ENCODE measurements around the gene DNAH2.
"Not testable (repeated sequence)": the region's sequence is repeated elsewhere in the genome, so short reads cannot be mapped to it uniquely, and the experiment has no call there.

DNAH2 gene

GRCh38 chr17:7852919-7853690 lies 135.6 kb downstream of the DNAH2 start:
- DNase-seq = no peak

DNA sequence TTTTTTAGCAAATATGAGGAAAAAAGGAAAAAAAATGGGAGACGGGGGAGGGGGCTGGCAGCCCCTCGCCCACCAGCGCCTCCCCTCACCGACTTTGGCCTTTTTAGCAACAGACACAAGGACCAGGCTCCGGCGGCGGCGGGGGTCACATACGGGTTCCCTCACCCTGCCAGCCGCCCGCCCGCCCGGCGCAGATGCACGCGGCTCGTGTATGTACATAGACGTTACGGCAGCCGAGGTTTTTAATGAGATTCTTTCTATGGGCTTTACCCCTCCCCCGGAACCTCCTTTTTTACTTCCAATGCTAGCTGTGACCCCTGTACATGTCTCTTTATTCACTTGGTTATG lies 136.1 kb downstream of the DNAH2 start:
- no peak for DNase-seq

- DNase-seq = no peak
Measured at GRCh38 chr17:7854078-7854777, 136.7 kb downstream of the DNAH2 start.

DNA sequence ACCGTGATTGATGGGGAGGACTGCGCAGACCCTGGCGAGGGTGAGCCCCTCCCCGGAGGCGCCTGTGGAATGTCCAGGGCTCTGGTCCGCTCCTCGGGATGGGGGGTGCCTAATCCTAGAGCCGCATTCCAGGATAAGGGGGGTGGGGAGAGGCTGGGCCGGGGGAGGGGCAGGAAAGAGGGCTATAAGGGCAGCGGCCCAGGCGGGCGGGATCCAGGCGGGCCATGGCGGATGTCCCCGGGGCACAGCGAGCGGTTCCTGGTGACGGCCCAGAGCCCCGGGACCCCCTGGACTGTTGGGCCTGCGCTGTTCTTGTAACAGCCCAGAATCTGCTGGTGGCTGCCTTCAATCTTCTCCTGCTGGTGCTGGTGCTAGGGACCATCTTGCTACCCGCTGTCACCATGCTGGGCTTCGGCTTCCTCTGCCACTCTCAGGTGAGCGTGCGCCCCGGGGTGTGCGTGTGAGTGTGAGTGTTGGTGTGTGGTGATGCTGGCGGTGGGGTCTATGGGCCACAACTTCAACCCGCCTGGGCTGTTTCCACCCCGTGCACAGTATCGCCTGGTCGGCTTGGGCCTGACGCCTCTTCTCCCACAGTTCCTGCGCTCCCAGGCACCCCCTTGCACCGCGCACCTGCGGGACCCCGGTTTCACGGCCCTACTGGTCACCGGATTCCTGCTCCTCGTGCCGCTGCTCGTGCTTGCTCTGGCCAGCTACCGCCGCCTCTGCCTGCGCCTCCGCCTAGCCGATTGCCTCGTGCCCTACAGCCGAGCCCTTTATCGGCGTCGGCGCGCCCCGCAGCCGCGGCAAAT lies 137.5 kb downstream of the DNAH2 start, which contains the start of gene TMEM88:
TSS of gene TMEM88 (plus strand) at position 216 of the 809 bp plus-strand sequence. CDS start at position 225, 9 bp downstream.
- DNase-seq = no peak

DNA sequence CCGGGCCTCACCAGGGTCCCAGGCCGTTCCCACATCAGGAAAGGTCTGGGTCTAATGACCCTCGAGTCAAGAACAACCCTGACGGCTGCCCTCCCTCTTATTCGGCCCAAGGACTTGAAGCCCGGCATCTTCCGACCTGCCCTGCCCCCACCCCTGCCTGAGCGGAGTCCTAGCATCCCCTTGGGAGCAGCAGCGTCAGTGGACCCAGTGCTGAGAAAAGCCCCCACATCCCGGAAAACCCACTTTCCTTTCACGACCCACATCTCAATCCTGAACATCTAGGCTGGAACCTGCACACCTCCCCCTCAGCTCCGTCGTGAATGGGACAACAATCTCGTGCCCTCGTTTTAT lies 138.1 kb downstream of the DNAH2 start:
- DNase-seq = no peak

DNA sequence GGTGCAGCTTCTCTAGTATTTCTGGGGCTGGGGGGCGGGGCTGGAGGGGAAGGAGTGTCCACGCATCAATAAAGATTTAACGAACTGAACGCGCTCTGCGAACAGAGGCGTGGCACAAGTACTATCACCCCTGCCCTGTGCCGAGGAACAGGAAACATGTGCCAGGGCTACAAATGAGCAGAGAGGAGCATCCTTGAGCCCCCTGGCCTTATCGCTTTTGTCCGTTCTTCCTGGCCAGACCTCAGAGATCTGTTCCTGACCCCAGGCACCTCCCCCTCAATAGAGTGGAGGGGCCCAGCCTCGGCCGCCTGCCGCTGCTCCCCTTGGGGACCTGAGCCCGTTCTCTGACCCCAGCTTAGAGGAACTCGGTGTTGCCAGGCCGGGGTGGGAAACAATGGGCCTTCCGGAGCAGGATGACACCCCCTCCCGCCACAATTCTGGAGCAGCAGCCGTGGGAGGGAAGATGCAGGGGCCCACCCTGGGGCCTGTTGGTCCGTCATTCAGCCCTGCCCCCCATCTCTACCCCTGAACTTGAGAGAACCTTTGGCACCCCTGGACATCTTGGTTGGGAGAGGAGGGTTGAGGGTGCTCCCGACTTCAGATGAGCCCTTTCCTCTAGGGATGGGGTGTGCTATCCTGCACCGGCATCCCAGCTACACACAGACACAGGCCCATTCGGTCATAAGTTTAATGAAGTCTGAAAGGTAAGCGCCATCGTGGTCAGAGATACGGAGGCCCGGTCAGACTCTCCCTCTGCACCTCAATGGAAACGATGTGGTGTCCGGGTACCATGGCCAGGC lies 138.7 kb downstream of the DNAH2 start:
- no peak for DNase-seq

DNA sequence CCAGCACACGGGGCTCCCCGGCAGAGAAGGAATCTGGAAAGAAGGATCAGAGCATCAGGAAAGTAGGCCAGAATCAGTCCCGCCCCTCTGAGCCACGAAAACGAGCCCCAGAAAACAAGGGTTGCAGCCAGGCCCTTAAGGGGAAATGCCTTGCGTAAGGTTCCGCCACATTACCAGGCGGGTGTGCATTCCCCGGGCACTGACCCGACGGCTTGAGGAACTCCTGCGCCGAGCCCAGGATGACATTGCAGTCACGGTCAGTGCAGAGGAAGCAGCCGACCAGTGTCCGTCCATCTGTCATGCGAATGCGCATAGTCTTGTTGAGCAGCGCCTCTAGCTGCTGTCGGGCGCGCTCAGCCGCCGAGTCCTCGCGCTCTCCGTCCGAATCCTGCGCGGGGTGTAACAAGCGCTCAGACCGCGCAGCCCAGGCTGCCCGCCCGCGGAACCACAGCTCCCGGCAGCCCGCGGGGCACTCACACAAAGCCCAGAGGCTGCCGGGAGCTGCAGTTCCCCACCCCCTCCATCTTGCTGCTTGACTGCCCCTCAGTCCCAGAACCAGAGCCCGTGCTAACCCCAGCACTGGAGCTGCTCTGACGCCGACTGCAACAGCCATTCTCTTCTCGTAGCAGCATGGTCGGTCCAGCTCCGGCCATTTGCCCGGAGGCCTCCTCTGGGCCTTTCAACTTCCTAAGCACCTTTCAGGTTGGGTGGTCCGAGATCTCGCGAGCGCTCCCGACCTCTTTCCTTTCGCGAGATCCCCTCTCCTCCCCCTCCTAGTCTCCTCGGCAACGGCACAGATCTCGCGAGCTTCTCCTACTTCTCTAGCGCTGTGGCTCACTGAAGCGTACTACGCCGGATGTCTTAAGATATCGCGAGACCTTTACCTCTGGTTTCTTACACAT lies 139.5 kb downstream of the DNAH2 start, which contains the start of gene NAA38:
TSS of gene NAA38 (minus strand) at position 749 of the 902 bp plus-strand sequence. CDS start at position 653, 96 bp downstream.
- DNase-seq = peak; percentile 97

- peak; percentile 97 for DNase-seq
Measured at GRCh38 chr17:7857713-7858521, 140.4 kb downstream of the DNAH2 start, which contains the start of gene CYB5D1. TSS of gene CYB5D1 (plus strand) at chr17:7858003. CDS start at chr17:7858135, 132 bp downstream.

GRCh38 chr17:7858522-7858810 lies 140.9 kb downstream of the DNAH2 start:
- no peak for DNase-seq

GRCh38 chr17:7859028-7859427 lies 141.5 kb downstream of the DNAH2 start:
- no peak for DNase-seq

DNA sequence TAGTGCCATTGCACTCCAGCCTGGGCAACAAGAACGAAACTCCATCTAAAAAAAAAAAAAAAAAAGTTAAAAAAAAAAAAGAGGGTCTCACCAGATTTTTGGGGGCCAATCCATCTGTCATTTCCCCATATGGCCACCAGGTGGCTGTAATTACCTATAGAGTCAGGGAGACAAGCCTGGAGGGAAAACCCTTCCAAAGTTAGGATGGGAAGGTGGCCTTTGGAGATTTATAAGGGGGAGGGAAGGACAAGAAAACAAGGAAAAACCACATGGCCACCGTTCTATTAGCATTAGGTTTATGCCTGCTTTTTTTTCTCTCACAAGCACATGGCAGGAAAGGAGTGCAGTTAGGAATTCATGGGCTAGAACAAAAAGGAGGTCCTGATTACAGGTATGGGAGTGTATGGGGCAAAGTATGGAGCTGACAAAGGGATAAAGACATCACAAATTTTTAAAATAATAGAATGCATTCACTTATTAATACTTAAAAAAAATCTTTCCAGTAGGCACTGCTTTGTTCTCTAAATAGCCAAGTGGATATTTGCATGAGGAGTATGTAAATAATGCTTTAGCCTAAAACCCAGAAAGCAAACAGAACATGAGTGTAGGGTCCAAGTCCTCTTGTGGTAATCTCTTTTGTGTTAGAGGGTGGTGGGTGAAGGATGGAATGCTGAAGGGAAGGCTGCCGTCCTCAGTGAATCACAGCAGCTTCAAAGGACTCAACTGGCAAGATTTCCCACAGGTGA lies 145.3 kb downstream of the DNAH2 start:
- DNase-seq = peak; percentile 56

- not testable (repeated sequence) for DNase-seq
Measured at GRCh38 chr17:7864384-7864783, 146.8 kb downstream of the DNAH2 start.

GRCh38 chr17:7864995-7865650 lies 147.6 kb downstream of the DNAH2 start:
- DNase-seq = no peak

- no peak for DNase-seq
Measured at GRCh38 chr17:7867881-7868329, 150.4 kb downstream of the DNAH2 start.

DNA sequence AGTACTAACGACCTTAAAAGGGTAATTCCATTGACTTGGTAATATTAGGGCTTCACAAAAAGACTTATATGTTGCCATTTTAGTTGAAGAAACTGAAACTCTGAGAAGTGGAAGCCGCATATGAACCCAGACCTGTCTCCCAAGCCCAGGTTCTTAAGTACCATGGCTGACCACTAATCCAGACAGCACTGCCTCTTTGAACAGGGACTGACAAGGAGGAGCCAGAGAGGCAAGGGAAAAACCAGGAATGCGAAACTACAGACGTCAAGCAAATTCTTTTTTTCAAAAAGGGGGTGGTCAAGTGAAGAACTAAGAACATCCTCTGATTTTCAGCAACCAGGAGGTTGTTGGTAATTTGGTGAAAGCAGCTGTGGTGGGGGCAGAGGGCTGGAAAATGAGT lies 155.5 kb downstream of the DNAH2 start:
- no peak for DNase-seq

DNA sequence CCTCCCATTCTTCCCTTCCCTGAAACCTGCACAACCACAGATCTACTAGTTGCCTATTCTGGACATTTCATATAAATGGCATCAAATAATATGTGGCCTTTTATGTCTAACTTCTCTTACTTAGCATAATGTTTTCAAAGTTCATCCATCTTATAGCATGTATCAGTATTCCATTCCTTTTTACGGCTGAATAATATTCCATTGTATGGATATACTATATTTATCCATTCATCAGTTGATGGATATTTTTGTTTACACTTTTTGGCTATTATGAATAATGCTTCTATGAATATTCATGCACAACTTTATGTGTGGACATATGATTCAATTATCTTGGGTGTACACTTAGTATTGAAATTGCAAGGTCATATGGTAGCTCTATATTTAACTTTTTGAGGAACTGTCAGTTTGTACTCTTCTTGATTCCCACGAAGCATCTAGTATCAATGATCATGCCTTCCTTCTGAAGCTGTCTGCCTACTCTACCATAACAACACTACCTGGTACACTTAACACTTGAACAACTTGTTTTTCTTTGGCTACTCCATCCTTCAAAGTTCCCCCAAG lies 158.3 kb downstream of the DNAH2 start:
- DNase-seq = no peak

DNA sequence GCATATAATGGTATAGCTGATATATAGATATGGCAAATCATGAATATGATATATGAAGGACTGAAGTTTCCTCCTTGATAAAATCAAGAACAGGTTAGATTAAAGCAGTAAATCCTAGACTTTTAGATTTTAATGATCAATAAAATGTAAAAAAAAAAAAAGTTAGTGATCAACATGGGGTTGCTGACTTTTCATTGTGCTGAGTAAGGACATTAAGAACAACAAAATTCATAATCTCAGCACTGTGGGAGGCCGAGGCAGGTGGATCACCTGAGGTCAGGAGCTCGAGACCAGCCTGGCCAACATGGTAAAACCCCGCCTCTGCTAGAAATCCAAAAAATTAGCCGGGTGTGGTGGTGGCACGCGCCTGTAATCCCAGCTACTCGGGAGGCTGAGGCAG lies 160.7 kb downstream of the DNAH2 start:
- DNase-seq = no peak

DNA sequence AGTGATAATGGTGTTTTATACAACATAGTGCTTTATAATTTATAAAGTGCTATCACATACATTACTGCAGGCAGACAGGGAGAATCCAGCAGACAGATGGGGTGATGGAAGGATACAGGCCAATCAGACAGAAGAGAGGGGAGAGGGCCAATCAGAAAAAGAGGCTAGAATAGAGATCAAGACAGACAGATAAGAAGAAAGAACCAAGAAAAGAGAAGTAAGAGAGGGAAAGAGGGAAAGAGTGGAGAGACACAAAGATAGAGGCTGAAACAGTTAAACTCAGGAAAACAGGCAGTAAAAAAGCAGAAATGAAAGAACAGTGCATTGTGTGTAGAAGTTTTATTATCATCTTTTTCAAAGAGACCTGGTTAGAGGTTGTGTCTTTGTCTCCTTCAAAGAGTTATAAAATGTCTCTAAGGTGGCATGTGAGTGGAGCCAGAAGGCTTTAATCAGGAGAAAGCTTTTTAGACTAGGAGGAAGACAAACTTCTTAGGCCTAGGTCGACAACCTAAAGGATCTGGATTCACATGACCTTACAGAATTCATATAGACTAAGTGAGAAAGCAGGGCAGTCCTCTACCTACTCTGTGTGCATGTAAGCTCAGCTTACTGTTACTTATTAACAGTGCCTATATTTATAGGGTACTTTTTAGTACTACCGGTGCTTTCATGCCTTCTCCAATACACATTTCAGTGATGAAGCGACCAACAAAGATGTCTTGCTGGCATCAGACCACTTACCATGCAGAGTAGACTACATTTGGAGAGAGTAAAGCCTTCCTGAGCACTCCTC lies 162.7 kb downstream of the DNAH2 start:
- DNase-seq = no peak
